Uterus (tissue), 4 donors: ENCODE measurements around the gene RASGEF1C. TPM values are rescaled to one million over a fixed set of nuclear protein-coding genes. Genes with fewer than 3 reads are reported as not detected.

Source experiments
- DNase-seq, 2 donors: peaks; one replicate each; pipeline ENCODE4 v3.0.0-alpha.2; 2019 to 2020
- H3K27ac ChIP-seq, 2 donors: fragments of 200-600 bp; sonication (generic); 1 replicate in 1 of 2; 2 replicates in 1 of 2; pipeline ENCODE4 v1.5.1; 2016 to 2018
- H3K27me3 ChIP-seq, 2 donors: fragments of 200-600 bp; sonication (generic); one replicate each; pipeline ENCODE4 v1.5.1; 2018 to 2019; ENCODE audit warnings: control low read depth in 1 of 2
- H3K36me3 ChIP-seq, 2 donors: fragments of 200-600 bp; sonication (generic); one replicate each; pipeline ENCODE4 v1.5.1; 2019; ENCODE audit warnings: control low read depth in 1 of 2
- H3K4me1 ChIP-seq, 2 donors: fragments of 200-600 bp; sonication (generic); one replicate each; pipeline ENCODE4 v1.5.1; 2018 to 2019; ENCODE audit warnings: control low read depth in 1 of 2
- H3K4me3 ChIP-seq, 2 donors: fragments of 200-600 bp; sonication (generic); 1 replicate in 1 of 2; 2 replicates in 1 of 2; pipeline ENCODE4 v1.5.1; 2018 to 2019; ENCODE audit warnings: mild to moderate bottlenecking in 1 of 2
- H3K9me3 ChIP-seq, 2 donors: fragments of 200-600 bp; sonication (generic); one replicate each; pipeline ENCODE4 v1.5.1; 2019; ENCODE audit warnings: control low read depth in 1 of 2
- CTCF ChIP-seq, 4 experiments: fragments of 200-600 bp in 2 of 4; fragments of 450-650 bp in 2 of 4; sonication (generic) in 2 of 4; IDR thresholded peaks; one replicate each; pipeline ENCODE4 v1.5.1; 2016 to 2019; ENCODE audit warnings: antibody characterized with exemption in 4 of 4, mild to moderate bottlenecking in 2 of 4, moderate library complexity in 1 of 4
- POLR2A ChIP-seq, 2 donors: fragments of 450-650 bp; IDR thresholded peaks; one replicate each; pipeline ENCODE4 v1.6.1; 2016; ENCODE audit warnings: antibody characterized with exemption in 2 of 2, mild to moderate bottlenecking in 1 of 2, moderate library complexity in 1 of 2
- intact Hi-C: fragments of 100-400 bp; cut with DNase I; formaldehyde crosslinking; loops from one replicate; pipeline ENCODE4 v1.15.1; 2023; ENCODE audit warnings: low total_unique reads
- total RNA-seq, 4 donors: library from RNA; depleted of rRNA in 3 of 4; stranded (reverse); fragments of >200 nt in 3 of 4; gene quantifications; one replicate each; pipeline versions ENCODE4 v1.1.0 to v1.2.4, GENCODE V29; 2014 to 2023
- donor health status: DM: yes; HTN: yes; CAD: no.

The RASGEF1C gene
- total RNA-seq, 4 donors from 2014 or later, result 1.2 TPM; not detected in 3

GRCh38 chr5:180075703-180076102 lies 133.3 kb downstream of the RASGEF1C start:
- no peaks in the 10 kb centered on the region for H3K4me1 ChIP-seq
- intact Hi-C loops, result no loop called here
- H3K27ac ChIP-seq, result no peak overlapping the region
- no peaks in the 10 kb centered on the region for H3K27me3 ChIP-seq
- H3K36me3 ChIP-seq, result no peaks in the 10 kb centered on the region
- no peak overlapping the region for H3K4me3 ChIP-seq
- TF ChIP-seq CTCF (IDR thresholded peaks at IDR 0.05) (no peak), POLR2A (IDR thresholded peaks at IDR 0.05) (no peak)
- no peaks in the 10 kb centered on the region for H3K9me3 ChIP-seq
- DNase-seq, result no peak

GRCh38 chr5:180074462-180074861 lies 134.5 kb downstream of the RASGEF1C start:
- intact Hi-C loops, result no loop called here
- H3K9me3 ChIP-seq, result no peaks in the 10 kb centered on the region
- no peaks in the 10 kb centered on the region for H3K36me3 ChIP-seq
- no peaks in the 10 kb centered on the region for H3K27me3 ChIP-seq
- no peak for DNase-seq
- no peaks in the 10 kb centered on the region for H3K4me1 ChIP-seq
- TF ChIP-seq CTCF (IDR thresholded peaks at IDR 0.05) (no peak), POLR2A (IDR thresholded peaks at IDR 0.05) (no peak)
- H3K4me3 ChIP-seq, result no peak overlapping the region
- H3K27ac ChIP-seq, result no peak overlapping the region

DNA sequence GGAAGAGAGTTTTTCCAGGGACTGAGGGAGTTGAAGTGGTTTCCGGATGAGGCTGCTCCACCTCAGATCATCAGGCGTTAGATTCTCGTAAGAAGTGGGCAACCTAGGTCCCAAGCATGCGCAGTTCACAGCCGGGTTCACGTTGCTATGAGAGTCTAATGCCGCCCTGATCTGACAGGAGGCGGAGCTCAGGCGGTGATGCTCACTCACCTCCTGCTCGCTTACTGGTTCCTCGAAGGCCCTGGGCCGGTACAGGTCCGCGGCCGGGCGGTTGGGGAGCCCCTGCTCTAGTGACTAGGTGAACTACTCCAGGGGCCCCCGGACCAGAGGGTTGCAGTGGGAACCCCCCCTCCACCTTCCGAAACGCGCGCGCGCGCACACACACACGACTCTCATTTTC lies 136.5 kb downstream of the RASGEF1C start:
- no peaks in the 10 kb centered on the region for H3K36me3 ChIP-seq
- TF ChIP-seq POLR2A (IDR thresholded peaks at IDR 0.05) (no peak), CTCF (IDR thresholded peaks at IDR 0.05) (no peak)

DNA sequence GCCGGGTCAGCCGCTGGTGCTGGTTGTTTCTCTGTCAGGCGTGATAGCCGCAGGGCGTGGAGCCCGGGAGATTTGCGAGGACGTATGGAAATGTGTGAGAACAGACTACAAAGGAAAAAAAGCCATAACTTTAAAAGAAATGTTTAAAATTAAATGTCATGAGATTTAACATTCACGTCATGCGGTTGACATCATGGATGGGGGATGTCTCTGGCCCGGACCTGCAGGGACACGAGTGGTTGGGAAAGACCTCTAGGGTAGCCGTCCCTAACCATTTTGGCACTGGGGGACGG lies 136.8 kb downstream of the RASGEF1C start:
- H3K27me3 ChIP-seq, result no peaks in the 10 kb centered on the region
- H3K9me3 ChIP-seq, result no peaks in the 10 kb centered on the region
- TF ChIP-seq POLR2A (IDR thresholded peaks at IDR 0.05) (no peak), CTCF (IDR thresholded peaks at IDR 0.05) (no peak)
- H3K4me3 ChIP-seq, result peak overlapping the region; percentile 53 to 62
- no peaks in the 10 kb centered on the region for H3K36me3 ChIP-seq
- DNase-seq, result no peak
- intact Hi-C loops, result no loop called here
- H3K4me1 ChIP-seq, result no peaks in the 10 kb centered on the region
- H3K27ac ChIP-seq, result peak overlapping the region; percentile 94 to 95

More for the DNA sequence above, 136.5 kb downstream of the RASGEF1C start:
- Histone ChIP-seq H3K27ac (peak overlapping the region; percentile 94 to 95), H3K4me1 (no peaks in the 10 kb centered on the region), H3K4me3 (peak overlapping the region in 1 of 2 donors; percentile 62), H3K27me3 (no peaks in the 10 kb centered on the region), H3K9me3 (no peaks in the 10 kb centered on the region)
- intact Hi-C loops, result no loop called here
- DNase-seq, result peak in 1 of 2 donors; percentile 26

DNA sequence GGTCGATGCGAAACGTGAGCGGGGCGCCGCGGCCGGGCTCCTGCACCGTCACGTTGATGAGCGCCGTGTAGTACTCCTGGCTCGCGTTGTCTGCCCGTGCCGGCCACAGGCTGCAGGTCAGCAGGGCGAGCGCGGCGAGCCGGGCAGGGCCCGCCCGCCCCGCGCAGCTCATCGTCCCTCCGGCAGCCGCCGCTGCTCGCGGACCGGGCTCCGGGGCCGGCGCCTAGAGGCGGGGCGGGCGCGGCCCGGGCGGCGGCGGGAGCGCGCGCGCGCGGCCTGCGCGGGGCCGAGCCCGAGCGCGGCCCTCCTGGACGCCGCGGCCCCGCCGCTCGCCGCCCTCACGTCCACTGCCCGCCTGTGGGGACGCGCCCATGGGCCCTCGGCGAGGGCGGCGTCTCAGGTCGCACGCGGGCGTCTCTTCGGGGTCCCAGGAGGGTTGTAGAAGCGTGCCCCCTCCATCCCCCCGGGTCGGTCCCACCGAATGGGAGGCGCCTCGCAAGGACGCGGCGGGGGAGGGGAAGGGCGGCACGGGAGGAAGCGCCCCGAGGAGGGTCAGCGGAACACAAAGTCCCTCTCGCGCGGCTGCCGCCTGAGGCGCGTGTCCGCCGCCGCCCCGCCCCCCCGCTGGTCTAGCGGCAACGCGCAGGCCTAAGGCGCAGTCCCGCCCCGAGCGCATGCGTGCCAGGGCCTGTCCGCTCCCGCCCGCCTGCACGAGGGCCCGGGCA lies 137.3 kb downstream of the RASGEF1C start, which contains the start of gene RNF130:
Gene RNF130, minus strand, starts transcription at position 229 of the 725 bp plus-strand sequence. Its CDS starts 57 bp downstream, at position 172.
- intact Hi-C loops, result no loop called here
- peak in 1 of 4 experiments; percentile 17 for TF ChIP-seq CTCF (IDR thresholded peaks at IDR 0.05)
- peak; percentile 14 to 76 for TF ChIP-seq POLR2A (IDR thresholded peaks at IDR 0.05)
- no peaks in the 10 kb centered on the region for H3K27me3 ChIP-seq
- peak; percentile 91 to 93 for DNase-seq
- no peaks in the 10 kb centered on the region for H3K36me3 ChIP-seq
- H3K4me3 ChIP-seq, result peak within 1 kb of the TSS; percentile 56 to 62
- no peaks in the 10 kb centered on the region for H3K4me1 ChIP-seq
- H3K9me3 ChIP-seq, result no peaks in the 10 kb centered on the region
- H3K27ac ChIP-seq, result peak within 1 kb of the TSS; percentile 94 to 95
